Activated T-cell treated with anti-CD3 and anti-CD28 coated beads, Interleukin-2, amount 50 U/mL, for 24 hours (primary cell): ENCODE results near the gene GFY.
"Not testable (repeated sequence)": the region's sequence is repeated elsewhere in the genome, so short reads cannot be mapped to it uniquely, and the experiment has no call there.

Experiments
- DNase-seq: peaks from one replicate; pipeline ENCODE4 v3.0.0-alpha.2; 2020
- H3K27ac Mint-ChIP-seq: 2 replicates; pipeline ENCODE4 v1.8.0; 2020; ENCODE audit warnings: mild to moderate bottlenecking, mixed read lengths
- H3K27me3 Mint-ChIP-seq: 2 replicates; pipeline ENCODE4 v1.8.0; 2020; ENCODE audit warnings: mixed read lengths
- H3K36me3 Mint-ChIP-seq: 2 replicates; pipeline ENCODE4 v1.8.0; 2020; ENCODE audit warnings: low read depth, mixed read lengths
- H3K4me1 Mint-ChIP-seq: 2 replicates; pipeline ENCODE4 v1.8.0; 2020; ENCODE audit warnings: low read depth, mixed read lengths
- H3K4me3 Mint-ChIP-seq: 2 replicates; pipeline ENCODE4 v1.8.0; 2020; ENCODE audit warnings: mild to moderate bottlenecking, moderate library complexity, mixed read lengths
- H3K9me3 Mint-ChIP-seq: 2 replicates; pipeline ENCODE4 v1.8.0; 2020; ENCODE audit warnings: mixed read lengths

The GFY gene

DNA sequence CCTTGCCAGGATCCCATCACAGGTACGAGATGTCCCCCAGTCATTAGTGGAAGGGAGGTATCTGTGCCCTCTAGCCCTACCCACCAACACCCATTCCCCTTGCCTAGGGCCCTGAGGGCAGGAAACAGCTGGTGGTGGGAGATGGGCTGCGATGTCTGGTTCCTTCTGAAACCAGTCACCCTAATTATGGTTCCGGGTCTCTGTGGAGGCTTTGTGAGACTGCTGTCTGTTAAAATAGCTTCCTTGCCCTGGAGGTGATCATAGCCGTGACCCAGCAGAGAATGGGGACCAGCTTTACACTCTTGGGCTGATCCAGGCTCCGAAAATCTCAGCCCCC, 33.3 kb downstream of the GFY start:
- H3K9me3 Mint-ChIP-seq: no peaks in the 10 kb centered on the region
- H3K36me3 Mint-ChIP-seq: peaks cover 57% of the 10 kb centered on the region
- H3K27ac Mint-ChIP-seq: peak overlapping the region; percentile 77

DNA sequence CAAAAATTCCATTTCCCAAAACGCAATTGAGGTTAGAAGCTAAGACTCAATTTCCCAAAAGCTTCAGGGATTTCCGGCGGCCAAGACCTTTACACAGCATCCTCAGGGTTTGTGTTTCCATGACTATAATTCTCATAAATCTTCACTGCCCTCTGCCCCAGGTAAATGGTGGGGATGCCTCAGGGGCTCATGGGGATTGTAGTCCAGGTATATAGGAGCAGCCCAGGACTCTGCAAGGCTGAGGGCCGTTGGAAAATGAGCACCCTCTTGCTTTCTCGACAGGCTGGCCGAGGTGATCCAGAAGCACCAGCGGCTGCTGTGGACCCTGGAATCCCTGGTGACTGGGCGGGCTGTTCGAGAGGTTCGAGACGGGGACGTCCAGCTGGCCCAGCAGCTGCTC, 34.2 kb downstream of the GFY start:
- H3K36me3 Mint-ChIP-seq: peaks cover 52% of the 10 kb centered on the region

More for the DNA sequence above, 33.3 kb downstream of the GFY start:
- no peaks in the 10 kb centered on the region for H3K27me3 Mint-ChIP-seq
- no peak overlapping the region for H3K4me3 Mint-ChIP-seq
- DNase-seq: no peak
- peaks cover 31% of the 10 kb centered on the region for H3K4me1 Mint-ChIP-seq

DNA sequence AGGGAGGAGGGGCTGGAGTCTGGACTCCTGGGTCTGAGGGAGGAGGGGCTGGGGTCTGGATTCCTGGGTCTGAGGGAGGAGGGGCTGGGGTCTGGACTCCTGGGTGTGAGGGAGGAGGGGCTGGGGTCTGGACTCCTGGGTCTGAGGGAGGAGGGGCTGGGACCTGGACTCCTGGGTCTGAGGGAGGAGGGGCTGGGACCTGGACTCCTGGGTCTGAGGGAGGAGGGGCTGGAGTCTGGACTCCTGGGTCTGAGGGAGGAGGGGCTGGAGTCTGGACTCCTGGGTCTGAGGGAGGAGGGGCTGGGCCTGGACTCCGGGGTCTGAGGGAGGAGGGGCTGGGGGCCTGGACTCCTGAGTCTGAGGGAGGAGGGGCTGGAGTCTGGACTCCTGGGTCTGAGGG, 35.9 kb downstream of the GFY start:
- not testable (repeated sequence) for DNase-seq, H3K9me3 Mint-ChIP-seq, H3K27ac Mint-ChIP-seq, H3K27me3 Mint-ChIP-seq, H3K4me3 Mint-ChIP-seq
- Mint-ChIP-seq H3K36me3 (peaks cover 60% of the 10 kb centered on the region), H3K4me1 (peaks cover 14% of the 10 kb centered on the region)

More for the DNA sequence above, 34.2 kb downstream of the GFY start:
- Mint-ChIP-seq H3K27me3 (no peaks in the 10 kb centered on the region), H3K27ac (no peak overlapping the region), H3K4me1 (peaks cover 24% of the 10 kb centered on the region), H3K4me3 (no peak overlapping the region), H3K9me3 (no peaks in the 10 kb centered on the region)
- DNase-seq: no peak

- Mint-ChIP-seq H3K27me3 (no peaks in the 10 kb centered on the region), H3K9me3 (no peaks in the 10 kb centered on the region), H3K4me3 (no peak overlapping the region), H3K4me1 (peaks cover 9% of the 10 kb centered on the region), H3K36me3 (peaks cover 58% of the 10 kb centered on the region), H3K27ac (no peak overlapping the region)
- no peak for DNase-seq
Measured at GRCh38 chr19:49461656-49462055, 36.5 kb downstream of the GFY start.

- Mint-ChIP-seq H3K4me1 (peaks cover 8% of the 10 kb centered on the region), H3K27me3 (no peaks in the 10 kb centered on the region), H3K4me3 (no peak overlapping the region)
Measured at GRCh38 chr19:49462492-49462891, 37.3 kb downstream of the GFY start.

GRCh38 chr19:49463960-49464740, 39.0 kb downstream of the GFY start:
- H3K36me3 Mint-ChIP-seq: peaks cover 55% of the 10 kb centered on the region
- no peak overlapping the region for H3K4me3 Mint-ChIP-seq
- H3K27me3 Mint-ChIP-seq: no peaks in the 10 kb centered on the region
- H3K4me1 Mint-ChIP-seq: peaks cover 10% of the 10 kb centered on the region
- H3K27ac Mint-ChIP-seq: peak overlapping the region; percentile 50
- no peak for DNase-seq
- H3K9me3 Mint-ChIP-seq: no peaks in the 10 kb centered on the region

More at GRCh38 chr19:49462492-49462891, 37.3 kb downstream of the GFY start:
- peaks cover 58% of the 10 kb centered on the region for H3K36me3 Mint-ChIP-seq
- no peak for DNase-seq
- H3K27ac Mint-ChIP-seq: no peak overlapping the region
- H3K9me3 Mint-ChIP-seq: no peaks in the 10 kb centered on the region

DNA sequence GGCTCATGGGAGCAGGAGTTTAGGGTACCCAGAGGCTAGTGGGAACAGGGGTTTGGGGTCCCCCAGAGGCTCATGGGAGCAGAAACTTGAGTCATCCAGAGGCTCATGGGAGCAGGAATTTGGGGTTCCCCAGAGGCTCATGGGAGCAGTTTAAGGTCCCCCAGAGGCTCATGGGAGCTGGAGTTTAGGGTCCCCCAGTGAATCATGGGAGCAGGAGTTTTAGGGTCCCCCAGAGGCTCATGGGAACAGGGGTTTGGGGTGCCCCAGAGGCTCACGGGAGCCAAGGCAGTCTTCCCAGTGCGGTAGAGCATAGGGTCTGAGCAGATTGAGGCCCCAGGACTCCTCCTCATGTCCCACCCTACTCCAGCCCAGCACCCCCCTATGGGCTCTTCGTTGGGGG, 40.2 kb downstream of the GFY start:
- Mint-ChIP-seq H3K27ac (no peak overlapping the region), H3K36me3 (peaks cover 52% of the 10 kb centered on the region), H3K4me1 (peaks cover 20% of the 10 kb centered on the region), H3K9me3 (no peaks in the 10 kb centered on the region), H3K4me3 (no peak overlapping the region), H3K27me3 (no peaks in the 10 kb centered on the region)
- DNase-seq: no peak

- H3K27me3 Mint-ChIP-seq: no peaks in the 10 kb centered on the region
- peaks cover 53% of the 10 kb centered on the region for H3K36me3 Mint-ChIP-seq
- peak overlapping the region; percentile 95 for H3K27ac Mint-ChIP-seq
- H3K4me3 Mint-ChIP-seq: no peak overlapping the region
- no peak for DNase-seq
- no peaks in the 10 kb centered on the region for H3K9me3 Mint-ChIP-seq
- peaks cover 44% of the 10 kb centered on the region for H3K4me1 Mint-ChIP-seq
Measured at GRCh38 chr19:49468199-49468598, 43.0 kb downstream of the GFY start.

DNA sequence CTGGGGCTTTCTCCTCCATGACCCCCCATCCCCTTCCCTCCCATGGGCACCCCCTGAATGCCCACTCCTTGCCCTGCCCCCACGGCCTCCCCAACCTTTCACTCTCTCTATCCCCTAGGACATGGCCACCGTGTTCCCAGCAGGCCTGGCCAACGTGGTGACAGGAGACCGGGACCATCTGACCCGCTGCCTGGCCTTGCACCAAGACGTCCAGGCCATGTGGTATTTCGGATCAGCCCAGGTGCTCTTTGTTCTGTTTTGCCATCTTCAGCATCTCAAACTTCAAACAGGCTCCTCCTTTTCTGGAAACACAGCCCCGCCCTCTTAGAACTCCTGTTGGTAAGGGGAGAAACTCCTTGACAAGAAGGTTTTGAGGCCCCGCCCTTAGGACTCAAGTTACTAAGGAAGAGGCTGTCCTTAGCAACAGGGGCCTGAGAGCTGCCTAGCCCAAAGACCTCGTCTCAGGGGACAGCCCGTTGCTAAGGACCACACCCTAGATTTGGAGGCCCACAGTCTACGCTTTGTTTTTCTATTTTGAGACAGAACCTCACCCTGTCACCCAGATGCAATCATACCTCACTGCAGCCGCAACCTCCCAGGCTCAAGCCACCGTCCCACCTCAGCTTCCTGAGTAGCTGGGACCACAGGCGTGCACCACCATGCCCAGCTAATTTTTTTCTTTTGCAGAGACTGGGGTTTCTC, 43.7 kb downstream of the GFY start:
- no peaks in the 10 kb centered on the region for H3K9me3 Mint-ChIP-seq

DNA sequence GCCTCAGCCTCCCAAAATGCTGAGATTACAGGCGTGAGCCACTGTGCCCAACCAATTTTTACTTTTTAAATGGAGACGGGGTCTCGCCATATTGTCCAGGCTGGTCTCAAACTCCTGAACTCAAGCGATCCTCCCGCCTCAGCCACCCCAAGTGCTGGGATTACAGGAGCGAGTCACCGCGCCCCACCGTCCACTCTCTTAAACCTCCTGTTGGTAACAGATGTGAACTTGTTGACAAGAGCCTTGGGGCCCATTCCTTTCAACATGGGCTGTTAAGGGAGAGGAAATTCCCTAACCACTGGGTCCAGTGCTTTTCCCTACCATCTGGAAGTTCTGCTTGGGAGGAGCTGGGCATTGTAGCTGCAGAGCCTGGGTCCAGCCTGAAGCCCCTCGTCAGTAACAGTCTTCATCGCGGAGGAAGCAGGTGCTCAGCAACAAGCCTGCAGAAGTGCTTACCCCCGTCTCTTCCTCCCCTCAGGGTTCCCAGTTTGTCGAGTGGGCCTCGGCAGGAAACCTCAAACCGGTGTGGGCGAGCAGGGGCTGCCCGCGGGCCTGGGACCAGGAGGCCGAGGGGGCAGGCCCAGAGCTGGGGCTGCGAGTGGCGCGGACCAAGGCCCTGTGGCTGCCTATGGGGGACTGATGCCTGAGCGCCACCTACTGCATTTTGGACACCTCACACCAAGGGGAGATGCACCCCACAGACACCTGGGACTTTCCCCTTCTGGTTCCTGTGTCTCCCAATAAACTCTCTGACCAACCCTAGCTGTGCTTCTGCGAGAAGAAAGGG, 44.8 kb downstream of the GFY start:
- peaks cover 51% of the 10 kb centered on the region for H3K4me1 Mint-ChIP-seq
- peaks cover 44% of the 10 kb centered on the region for H3K36me3 Mint-ChIP-seq

More for the DNA sequence above, 43.7 kb downstream of the GFY start:
- peaks cover 53% of the 10 kb centered on the region for H3K36me3 Mint-ChIP-seq
- H3K27me3 Mint-ChIP-seq: no peaks in the 10 kb centered on the region
- peak overlapping the region; percentile 95 for H3K27ac Mint-ChIP-seq
- peak overlapping the region; percentile 58 for H3K4me3 Mint-ChIP-seq
- peak; percentile 72 for DNase-seq
- H3K4me1 Mint-ChIP-seq: peaks cover 51% of the 10 kb centered on the region

DNA sequence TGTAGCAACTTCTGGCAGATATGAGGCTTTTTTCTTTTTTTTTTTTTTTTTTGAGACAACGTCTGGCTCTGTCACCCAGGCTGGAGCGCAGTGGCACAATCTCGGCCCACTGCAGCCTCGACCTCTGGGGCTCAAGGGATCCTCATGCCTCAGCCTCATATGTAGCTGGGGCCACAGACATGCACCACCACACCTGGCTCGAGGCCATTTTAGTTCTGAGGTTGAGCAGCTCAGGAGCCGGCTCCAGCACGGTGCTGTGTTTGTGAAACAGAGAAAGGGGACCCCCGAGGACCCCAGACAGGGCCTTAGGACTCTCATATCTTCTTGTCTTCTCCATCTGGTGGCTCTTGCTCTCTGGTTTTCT, 45.4 kb downstream of the GFY start:
- Mint-ChIP-seq H3K27ac (peak overlapping the region; percentile 85), H3K36me3 (peaks cover 38% of the 10 kb centered on the region), H3K4me1 (peaks cover 56% of the 10 kb centered on the region), H3K9me3 (no peaks in the 10 kb centered on the region), H3K4me3 (peak overlapping the region; percentile 48), H3K27me3 (no peaks in the 10 kb centered on the region)
- no peak for DNase-seq

More for the DNA sequence above, 44.8 kb downstream of the GFY start:
- Mint-ChIP-seq H3K9me3 (no peaks in the 10 kb centered on the region), H3K27me3 (no peaks in the 10 kb centered on the region), H3K27ac (peak overlapping the region; percentile 85), H3K4me3 (peak overlapping the region; percentile 48)
- DNase-seq: peak; percentile 85

DNA sequence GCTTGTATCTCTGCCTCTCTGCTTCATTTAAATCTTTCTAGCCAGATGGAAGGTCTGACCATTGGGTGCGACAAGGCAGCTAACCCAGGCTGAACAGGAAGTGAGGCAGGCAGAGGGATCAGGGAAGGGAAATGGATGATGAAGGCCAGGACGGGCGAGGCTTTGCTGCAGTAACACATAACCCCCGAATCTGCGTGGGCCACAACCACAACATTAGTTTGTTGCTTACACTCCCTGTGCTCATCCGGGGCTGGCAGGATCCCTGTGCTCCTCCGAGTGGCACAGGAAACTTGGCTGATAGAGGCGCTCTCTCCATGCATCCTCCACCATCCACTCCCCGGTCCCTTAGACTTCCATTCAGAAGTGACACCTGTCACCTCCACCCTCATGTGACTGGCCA, 47.7 kb downstream of the GFY start:
- peaks cover 65% of the 10 kb centered on the region for H3K4me1 Mint-ChIP-seq
- peak; percentile 48 for DNase-seq
- H3K9me3 Mint-ChIP-seq: no peaks in the 10 kb centered on the region
- peak overlapping the region; percentile 92 for H3K27ac Mint-ChIP-seq
- H3K36me3 Mint-ChIP-seq: peaks cover 44% of the 10 kb centered on the region
- no peaks in the 10 kb centered on the region for H3K27me3 Mint-ChIP-seq
- peak overlapping the region; percentile 81 for H3K4me3 Mint-ChIP-seq

DNA sequence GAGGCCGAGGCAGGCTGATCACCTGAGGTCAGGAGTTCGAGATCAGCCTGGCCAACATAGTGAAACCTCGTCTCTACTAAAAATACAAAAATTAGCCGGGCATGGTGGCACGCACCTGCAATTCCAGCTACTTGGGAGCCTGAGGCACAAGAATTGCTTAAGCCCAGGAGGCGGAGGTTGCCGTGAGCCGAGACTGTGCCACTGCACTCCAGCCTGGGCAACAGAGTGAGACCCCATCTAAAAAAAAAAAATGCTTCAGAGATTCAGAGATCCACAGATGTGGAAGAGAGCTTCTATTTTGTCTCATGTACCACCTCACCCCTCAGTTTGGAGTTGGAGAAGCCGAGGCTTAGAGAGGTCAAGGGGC, 48.3 kb downstream of the GFY start:
- H3K4me1 Mint-ChIP-seq: peaks cover 63% of the 10 kb centered on the region
- H3K36me3 Mint-ChIP-seq: peaks cover 43% of the 10 kb centered on the region
- not testable (repeated sequence) for DNase-seq, H3K9me3 Mint-ChIP-seq, H3K27me3 Mint-ChIP-seq
- peak overlapping the region; percentile 81 for H3K4me3 Mint-ChIP-seq
- peak overlapping the region; percentile 92 for H3K27ac Mint-ChIP-seq

GRCh38 chr19:49473868-49474541, 48.8 kb downstream of the GFY start, which contains the start of gene FLT3LG:
Gene FLT3LG, plus strand, starts transcription at chr19:49474215. Its CDS starts 425 bp downstream, at chr19:49474640.
- peaks cover 42% of the 10 kb centered on the region for H3K36me3 Mint-ChIP-seq
- H3K4me3 Mint-ChIP-seq: peak within 1 kb of the TSS; percentile 81
- H3K9me3 Mint-ChIP-seq: no peaks in the 10 kb centered on the region
- peak within 1 kb of the TSS; percentile 92 for H3K27ac Mint-ChIP-seq
- H3K4me1 Mint-ChIP-seq: peaks cover 61% of the 10 kb centered on the region
- DNase-seq: peak; percentile 96
- no peaks in the 10 kb centered on the region for H3K27me3 Mint-ChIP-seq
